GM13977 (cell line): Measurements from ENCODE around the gene NRSN2.

ENCODE experiments used
- DNase-seq: peaks from one replicate; pipeline ENCODE4 v3.0.0; 2012; ENCODE audit warnings: low spot score
- CTCF ChIP-seq: IDR thresholded peaks from 2 replicates; pipeline ENCODE4 v1.5.1; 2012; ENCODE audit warnings: mild to moderate bottlenecking, control low read depth; ENCODE audit not compliant: insufficient read depth; ENCODE audit errors: extremely low read depth, missing control alignments
- in situ Hi-C: fragments of 300-500 bp; cut with MboI; formaldehyde crosslinking; loops from one replicate; pipeline ENCODE4 v1.12.0; 2022; ENCODE audit warnings: low sequenced_read_pairs, low pct_unique_long_range_greater_than_20kb, mixed read lengths, inconsistent platforms; ENCODE audit not compliant: unreplicated experiment

The NRSN2 gene

GRCh38 chr20:363319-364078 is 16.6 kb downstream of the NRSN2 start:
- TF ChIP-seq CTCF, result no peak
- no peak for DNase-seq
- in situ Hi-C loops, result no loop called here

- DNase-seq, result no peak
- no peak for TF ChIP-seq CTCF
- in situ Hi-C loops, result no loop called here
These were observed 18.2 kb downstream of the NRSN2 start for GRCh38 chr20:364905-365794.

- no peak for DNase-seq
- no peak for TF ChIP-seq CTCF
- in situ Hi-C loops, result no loop called here
These were observed 19.3 kb downstream of the NRSN2 start for GRCh38 chr20:366041-366718.

- no peak for TF ChIP-seq CTCF
- in situ Hi-C loops, result no loop called here
- no peak for DNase-seq
These were observed 20.0 kb downstream of the NRSN2 start for GRCh38 chr20:366719-367485.

- DNase-seq, result no peak
- in situ Hi-C loops, result no loop called here
These were observed 20.6 kb downstream of the NRSN2 start for GRCh38 chr20:367486-367887.

More at GRCh38 chr20:367486-367887, 20.6 kb downstream of the NRSN2 start:
- TF ChIP-seq CTCF, result no peak
